Fibroblast of lung (primary cell): Measurements from ENCODE around the gene GPS1. TPM values are rescaled to one million over a fixed set of nuclear protein-coding genes. Genes with fewer than 3 reads are reported as not detected.

Experiments
- DNase-seq, 2 donors: peaks; one replicate each; pipeline versions ENCODE4 v3.0.0 to v3.0.0-alpha.2; 2010; ENCODE audit warnings: low read depth in 2 of 2
- H2AFZ ChIP-seq: 2 replicates; pipeline ENCODE4 v1.5.1; 2012; ENCODE audit warnings: low read length, control low read depth, inconsistent platforms
- H3K27ac ChIP-seq: 2 replicates; pipeline ENCODE4 v1.5.1; 2011; ENCODE audit warnings: low read length, control low read depth; ENCODE audit not compliant: insufficient read depth
- H3K27me3 ChIP-seq: 2 replicates; pipeline ENCODE4 v1.5.1; 2011; ENCODE audit warnings: mild to moderate bottlenecking, low read length; ENCODE audit not compliant: control insufficient read depth, insufficient read depth
- H3K36me3 ChIP-seq: 2 replicates; pipeline ENCODE4 v1.5.1; 2011; ENCODE audit warnings: low read length; ENCODE audit not compliant: control insufficient read depth, insufficient read depth
- H3K4me1 ChIP-seq: 2 replicates; pipeline ENCODE4 v1.5.1; 2011; ENCODE audit warnings: low read length; ENCODE audit not compliant: control insufficient read depth, insufficient read depth; ENCODE audit errors: extremely low read depth
- H3K4me2 ChIP-seq: 2 replicates; pipeline ENCODE4 v1.5.1; 2011; ENCODE audit warnings: low read length, control low read depth; ENCODE audit not compliant: insufficient read depth; ENCODE audit errors: extremely low read depth
- H3K4me3 ChIP-seq, 4 experiments: fragments of 200-600 bp in 1 of 4; sonication (generic) in 1 of 4; replicated peaks in 1 of 4; 2 replicates each; pipeline ENCODE4 v1.5.1; 2011 to 2016; ENCODE audit warnings: low read length in 4 of 4, low read depth in 3 of 4, mild to moderate bottlenecking in 3 of 4, control low read depth in 2 of 4, inconsistent platforms in 1 of 4, mixed read lengths in 1 of 4; ENCODE audit not compliant: insufficient read depth in 1 of 4; ENCODE audit errors: control extremely low read depth in 1 of 4
- H3K79me2 ChIP-seq: 2 replicates; pipeline ENCODE4 v1.5.1; 2012; ENCODE audit warnings: mild to moderate bottlenecking, low read length, inconsistent platforms; ENCODE audit not compliant: control insufficient read depth, insufficient read depth
- H3K9ac ChIP-seq: 2 replicates; pipeline ENCODE4 v1.5.1; 2011; ENCODE audit warnings: mild to moderate bottlenecking, low read length, control low read depth; ENCODE audit not compliant: insufficient read depth
- H3K9me3 ChIP-seq: 2 replicates; pipeline ENCODE4 v1.5.1; 2012; ENCODE audit warnings: low read depth, low read length; ENCODE audit not compliant: control insufficient read depth, insufficient read depth
- H4K20me1 ChIP-seq: 2 replicates; pipeline ENCODE4 v1.5.1; 2011; ENCODE audit warnings: low read length; ENCODE audit not compliant: control insufficient read depth, insufficient read depth; ENCODE audit errors: extremely low read depth
- EZH2 ChIP-seq: IDR thresholded peaks from 2 replicates; pipeline ENCODE4 v1.5.1; 2012; ENCODE audit warnings: low read length, control low read depth, mild to moderate bottlenecking; ENCODE audit errors: missing control alignments
- polyA plus RNA-seq, 2 donors: library from polyadenylated mRNA; depleted of rRNA in 1 of 2; stranded (reverse) in 1 of 2; unstranded in 1 of 2; fragments of >200 nt; gene quantifications; 2 replicates each; pipeline ENCODE4 v1.2.1, GENCODE V29; 2011 to 2012; ENCODE audit warnings: missing spikeins in 1 of 2
- total RNA-seq: library from RNA; depleted of rRNA; stranded (reverse); fragments of >200 nt; gene quantifications from 2 replicates; pipeline ENCODE4 v1.2.1, GENCODE V29; 2014
- TF ChIP-seq, protein P1 (sequence below), 2 donors: IDR thresholded peaks in 1 of 2; conservative IDR thresholded peaks in 1 of 2; 1 replicate in 1 of 2; 2 replicates in 1 of 2; pipeline ENCODE4 v1.5.1; 2011 to 2012; ENCODE audit warnings: low read length in 2 of 2, control low read depth in 1 of 2, inconsistent platforms in 1 of 2, low read depth in 1 of 2, mild to moderate bottlenecking in 1 of 2

The GPS1 gene
- total and polyA plus RNA-seq, 2 donors (not counting 1 experiment from before 2014, with no cell fraction given), result 53.3 to 76.6 TPM

DNA sequence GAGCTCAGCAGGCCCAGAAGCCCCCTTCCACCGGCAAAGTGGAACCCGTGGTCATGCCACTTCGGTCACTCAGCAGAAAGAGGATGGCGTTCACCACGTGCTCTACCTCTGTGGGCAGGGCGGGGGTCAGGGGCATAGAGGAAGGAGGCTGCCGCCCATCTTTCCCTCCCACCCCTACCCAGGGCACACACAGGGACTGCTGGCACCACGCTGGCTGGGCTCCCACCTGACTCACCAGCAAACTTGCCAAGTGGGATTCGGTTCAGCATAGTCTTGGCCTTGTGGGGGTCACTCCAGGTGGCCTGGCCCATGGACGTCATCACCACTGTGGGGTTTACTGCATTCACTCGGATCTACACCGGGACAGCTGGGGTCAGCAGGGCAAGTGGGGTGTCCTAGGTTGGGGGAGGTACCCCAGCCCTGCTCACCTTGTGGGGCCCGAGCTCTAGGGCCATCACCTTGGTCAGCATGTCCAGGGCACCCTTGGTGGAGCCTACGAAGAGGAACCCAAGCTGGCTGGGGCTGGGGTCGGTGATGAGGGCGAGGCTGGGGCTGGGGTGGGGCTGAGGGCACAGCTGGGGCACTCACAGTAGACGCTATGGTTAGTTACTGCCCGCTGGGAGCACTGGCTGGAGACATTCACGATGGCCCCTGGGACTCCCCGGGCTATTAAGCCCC, 15.6 kb upstream of the GPS1 start:
- H3K27ac ChIP-seq, result peak overlapping the region; percentile 78
- DNase-seq, result no peak

DNA sequence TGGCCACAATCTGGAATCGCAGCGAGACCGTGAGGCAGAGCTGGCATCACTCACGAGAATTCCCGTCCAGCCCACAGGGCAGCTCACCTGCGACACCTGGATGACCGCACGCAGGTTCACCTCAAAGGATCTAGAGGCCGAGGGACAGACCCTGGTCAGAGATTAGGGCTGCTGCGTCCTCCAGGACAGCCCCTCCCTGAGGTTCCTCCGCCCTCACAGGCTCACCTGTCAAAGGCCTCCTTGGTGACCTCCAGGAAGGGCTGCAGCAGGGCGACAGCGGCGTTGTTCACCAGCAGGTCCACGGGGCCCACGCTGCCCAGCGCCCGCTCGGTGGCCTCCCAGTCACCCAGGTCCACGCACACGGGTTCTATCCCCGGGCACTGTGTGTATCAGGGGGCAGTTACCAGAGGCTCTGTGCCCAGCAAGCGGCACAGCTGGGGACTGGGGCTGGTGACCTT, 15.0 kb upstream of the GPS1 start:
- DNase-seq, result no peak
- Histone ChIP-seq H3K4me2 (peak overlapping the region; percentile 80), H3K9ac (peak overlapping the region; percentile 71), H3K9me3 (no peaks in the 10 kb centered on the region), H4K20me1 (no peaks in the 10 kb centered on the region), H3K27me3 (no peaks in the 10 kb centered on the region), H3K79me2 (no peaks in the 10 kb centered on the region), H3K4me3 (peak overlapping the region; percentile 67 to 83 (median 70)), H3K36me3 (no peaks in the 10 kb centered on the region), H3K27ac (peak overlapping the region; percentile 78), H2AFZ (peak overlapping the region; percentile 35), H3K4me1 (peaks cover 4% of the 10 kb centered on the region)
- TF ChIP-seq, protein P1, sequence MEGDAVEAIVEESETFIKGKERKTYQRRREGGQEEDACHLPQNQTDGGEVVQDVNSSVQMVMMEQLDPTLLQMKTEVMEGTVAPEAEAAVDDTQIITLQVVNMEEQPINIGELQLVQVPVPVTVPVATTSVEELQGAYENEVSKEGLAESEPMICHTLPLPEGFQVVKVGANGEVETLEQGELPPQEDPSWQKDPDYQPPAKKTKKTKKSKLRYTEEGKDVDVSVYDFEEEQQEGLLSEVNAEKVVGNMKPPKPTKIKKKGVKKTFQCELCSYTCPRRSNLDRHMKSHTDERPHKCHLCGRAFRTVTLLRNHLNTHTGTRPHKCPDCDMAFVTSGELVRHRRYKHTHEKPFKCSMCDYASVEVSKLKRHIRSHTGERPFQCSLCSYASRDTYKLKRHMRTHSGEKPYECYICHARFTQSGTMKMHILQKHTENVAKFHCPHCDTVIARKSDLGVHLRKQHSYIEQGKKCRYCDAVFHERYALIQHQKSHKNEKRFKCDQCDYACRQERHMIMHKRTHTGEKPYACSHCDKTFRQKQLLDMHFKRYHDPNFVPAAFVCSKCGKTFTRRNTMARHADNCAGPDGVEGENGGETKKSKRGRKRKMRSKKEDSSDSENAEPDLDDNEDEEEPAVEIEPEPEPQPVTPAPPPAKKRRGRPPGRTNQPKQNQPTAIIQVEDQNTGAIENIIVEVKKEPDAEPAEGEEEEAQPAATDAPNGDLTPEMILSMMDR (conservative IDR thresholded peaks at IDR 0.05 in 1 of 2, IDR thresholded peaks at IDR 0.05 in 1 of 2; ENCODE audit: low read depth in 1 of 2, low read length in 2 of 2), result no peak
- TF ChIP-seq EZH2, result no peak

More for the DNA sequence above, 15.6 kb upstream of the GPS1 start:
- Histone ChIP-seq H3K4me1 (peaks cover 4% of the 10 kb centered on the region), H3K36me3 (no peaks in the 10 kb centered on the region), H3K9ac (no peak overlapping the region), H4K20me1 (no peaks in the 10 kb centered on the region), H3K27me3 (no peaks in the 10 kb centered on the region), H3K4me2 (peak overlapping the region; percentile 80), H3K4me3 (peak overlapping the region in 3 of 4 experiments; percentile 67 to 71 (median 70)), H2AFZ (no peak overlapping the region), H3K9me3 (no peaks in the 10 kb centered on the region), H3K79me2 (no peaks in the 10 kb centered on the region)
- TF ChIP-seq, protein P1 (conservative IDR thresholded peaks at IDR 0.05 in 1 of 2, IDR thresholded peaks at IDR 0.05 in 1 of 2; ENCODE audit: low read depth in 1 of 2, low read length in 2 of 2), result no peak
- TF ChIP-seq EZH2, result no peak

- Histone ChIP-seq H3K27ac (peak within 1 kb of the TSS; percentile 78), H3K4me2 (peak within 1 kb of the TSS; percentile 80), H3K79me2 (no peaks in the 10 kb centered on the region), H3K4me1 (peaks cover 4% of the 10 kb centered on the region), H3K36me3 (no peaks in the 10 kb centered on the region), H3K9ac (peak within 1 kb of the TSS; percentile 71), H3K27me3 (no peaks in the 10 kb centered on the region), H2AFZ (peak within 1 kb of the TSS; percentile 75), H3K9me3 (no peaks in the 10 kb centered on the region), H4K20me1 (no peaks in the 10 kb centered on the region), H3K4me3 (peak within 1 kb of the TSS; percentile 67 to 83 (median 70))
- TF ChIP-seq, protein P1 (conservative IDR thresholded peaks at IDR 0.05 in 1 of 2, IDR thresholded peaks at IDR 0.05 in 1 of 2; ENCODE audit: low read depth in 1 of 2, low read length in 2 of 2), result peak; percentile 47
- no peak for TF ChIP-seq EZH2
- peak; percentile 94 to 96 for DNase-seq
Observed at GRCh38 chr17:82037092-82037888, 14.4 kb upstream of the GPS1 start, which contains the start of gene DCXR. TSS of gene DCXR (minus strand) at chr17:82037697. CDS start at chr17:82037682, 15 bp downstream.
